Upper lobe of left lung (tissue), 4 donors: ENCODE results near the gene ST6GALNAC1.

Experiments
- CTCF ChIP-seq, 6 experiments: fragments of 450-650 bp in 4 of 6; fragments of 200-600 bp in 2 of 6; sonication (generic) in 2 of 6; IDR thresholded peaks; one replicate each; pipeline ENCODE4 v1.5.1; 2016 to 2019; ENCODE audit warnings: antibody characterized with exemption in 6 of 6
- POLR2A ChIP-seq, 4 donors: fragments of 450-650 bp; IDR thresholded peaks; one replicate each; pipeline ENCODE4 v1.5.1; 2016 to 2017; ENCODE audit warnings: antibody characterized with exemption in 4 of 4, mild to moderate bottlenecking in 2 of 4
- POLR2AphosphoS5 ChIP-seq, 2 donors: sonication (generic); formaldehyde crosslinking; IDR thresholded peaks; one replicate each; pipeline ENCODE4 v1.5.1; 2017; ENCODE audit warnings: antibody characterized with exemption in 2 of 2

GRCh38 chr17:76642032-76642561 lies 1.5 kb downstream of the ST6GALNAC1 start:
- TF ChIP-seq CTCF (IDR thresholded peaks at IDR 0.05) (no peak), POLR2AphosphoS5 (IDR thresholded peaks at IDR 0.05) (no peak), POLR2A (IDR thresholded peaks at IDR 0.05) (no peak)
